ENCODE data around the gene KCTD18.

The KCTD18 gene

GRCh38 chr2:200488169-200488568 is 21.7 kb downstream of the KCTD18 start:
- H3K27ac ChIP-seq, result no peak overlapping the region
- no peak for TF ChIP-seq ZFX (IDR thresholded peaks at IDR 0.05; ENCODE audit: borderline replicate concordance)
- TF ChIP-seq CTCF (IDR thresholded peaks at IDR 0.05), result no peak

- TF ChIP-seq ZFX (IDR thresholded peaks at IDR 0.05; ENCODE audit: borderline replicate concordance), result no peak
- TF ChIP-seq CTCF (IDR thresholded peaks at IDR 0.05), result no peak
- no peak overlapping the region for H3K27ac ChIP-seq
Measured at GRCh38 chr2:200486529-200486928, 23.3 kb downstream of the KCTD18 start.

GRCh38 chr2:200484934-200485333 is 24.9 kb downstream of the KCTD18 start:
- no peak overlapping the region for H3K27ac ChIP-seq
- TF ChIP-seq ZFX (IDR thresholded peaks at IDR 0.05; ENCODE audit: borderline replicate concordance) (no peak), CTCF (IDR thresholded peaks at IDR 0.05) (no peak)

GRCh38 chr2:200483729-200484198 is 26.1 kb downstream of the KCTD18 start:
- TF ChIP-seq CTCF (IDR thresholded peaks at IDR 0.05), result peak; percentile 83
- no peak for TF ChIP-seq ZFX (IDR thresholded peaks at IDR 0.05; ENCODE audit: borderline replicate concordance)
- no peak overlapping the region for H3K27ac ChIP-seq

- no peak overlapping the region for H3K27ac ChIP-seq
- TF ChIP-seq CTCF (IDR thresholded peaks at IDR 0.05) (no peak), ZFX (IDR thresholded peaks at IDR 0.05; ENCODE audit: borderline replicate concordance) (no peak)
Measured at GRCh38 chr2:200482194-200482593, 27.7 kb downstream of the KCTD18 start.

GRCh38 chr2:200479692-200480265 is 30.1 kb downstream of the KCTD18 start:
- no peak overlapping the region for H3K27ac ChIP-seq
- TF ChIP-seq ZFX (IDR thresholded peaks at IDR 0.05; ENCODE audit: borderline replicate concordance) (no peak), CTCF (IDR thresholded peaks at IDR 0.05) (no peak)

- H3K27ac ChIP-seq, result no peak overlapping the region
- TF ChIP-seq CTCF (IDR thresholded peaks at IDR 0.05), result no peak
Measured at GRCh38 chr2:200477667-200478131, 32.2 kb downstream of the KCTD18 start.

All from 22Rv1 (cell line).